GM23248 (cell line): ENCODE measurements around the gene PLEKHG2.

Experiments used
- EZH2 ChIP-seq: fragments of 200-600 bp; sonication (generic); IDR thresholded peaks from 2 replicates; pipeline ENCODE4 v1.6.1; 2018; ENCODE audit warnings: antibody characterized with exemption, mild to moderate bottlenecking; ENCODE audit not compliant: insufficient read depth, poor library complexity, severe bottlenecking
- EZH2phosphoT487 ChIP-seq: fragments of 200-600 bp; sonication (generic); IDR thresholded peaks from 2 replicates; pipeline ENCODE4 v1.6.1; 2018; ENCODE audit warnings: antibody characterized with exemption, moderate library complexity, mild to moderate bottlenecking, low read depth; ENCODE audit not compliant: insufficient read depth

DNA sequence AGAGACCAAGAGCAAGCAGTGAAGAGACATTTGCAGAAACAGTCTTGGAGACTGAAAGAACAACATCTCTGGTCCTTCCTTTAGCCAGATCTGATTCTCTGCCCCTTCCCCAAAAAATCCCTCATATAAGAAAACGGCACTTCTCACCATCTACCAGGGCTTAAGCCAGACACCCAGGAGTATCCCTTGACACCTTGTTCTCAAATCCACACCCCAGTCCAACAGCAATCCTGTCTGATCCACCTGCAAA, 1.7 kb upstream of the PLEKHG2 start:
- TF ChIP-seq EZH2phosphoT487 (no peak), EZH2 (no peak)
